H1 (cell line): ENCODE measurements around the gene ANKRD11. TPM values are rescaled to one million over a fixed set of nuclear protein-coding genes. Genes with fewer than 3 reads are reported as not detected.

ENCODE experiments used
- CTCF ChIA-PET: fragments of 300-600 bp; sonication (Branson Sonifier 250); formaldehyde crosslinking; loops from one replicate; lab custom pipeline; 2021; ENCODE audit not compliant: partially characterized antibody; lab: Charles Lee
- POLR2A ChIA-PET: fragments of 300-600 bp; sonication (Branson Sonifier 250); formaldehyde crosslinking; loops from one replicate; lab custom pipeline; 2021; ENCODE audit warnings: inconsistent platforms; ENCODE audit not compliant: partially characterized antibody; lab: Charles Lee
- DNase-seq, 2 experiments: peaks; one replicate each; pipeline versions ENCODE4 v3.0.0 to v3.0.0-alpha.2; 2010 to 2022; ENCODE audit warnings: low spot score in 2 of 2, low read depth in 1 of 2, mixed read lengths in 1 of 2
- FAIRE-seq: peaks from 2 replicates; lab custom pipeline; 2011; peaks lifted over from hg19 to GRCh38; lab: Jason Lieb, UNC
- H2AFZ ChIP-seq: 2 replicates; pipeline ENCODE4 v1.8.1; 2012; ENCODE audit warnings: low read length, inconsistent platforms
- H2AK5ac ChIP-seq: 2 replicates; pipeline ENCODE4 v1.6.1; 2013; ENCODE audit warnings: low read depth, low read length
- H2BK120ac ChIP-seq: replicated peaks from 2 replicates; pipeline ENCODE3; 2013; ENCODE audit warnings: low read depth, low read length, inconsistent platforms
- H2BK12ac ChIP-seq: 2 replicates; pipeline ENCODE4 v1.6.1; 2013; ENCODE audit warnings: low read depth, low read length
- H2BK15ac ChIP-seq: 2 replicates; pipeline ENCODE4 v1.6.1; 2013; ENCODE audit warnings: low read length
- H2BK20ac ChIP-seq: 2 replicates; pipeline ENCODE4 v1.6.1; 2013; ENCODE audit warnings: low read length
- H2BK5ac ChIP-seq: 2 replicates; pipeline ENCODE4 v1.6.1; 2013; ENCODE audit warnings: low read depth, low read length
- H3K14ac ChIP-seq: 2 replicates; pipeline ENCODE4 v1.6.1; 2013; ENCODE audit warnings: inconsistent platforms; ENCODE audit not compliant: insufficient read length
- H3K18ac ChIP-seq: 2 replicates; pipeline ENCODE4 v1.6.1; 2013; ENCODE audit warnings: low read length; ENCODE audit errors: extremely low read depth
- H3K23ac ChIP-seq: 2 replicates; pipeline ENCODE4 v1.6.1; 2013; ENCODE audit warnings: inconsistent platforms; ENCODE audit not compliant: insufficient read length
- H3K23me2 ChIP-seq: 2 replicates; pipeline ENCODE4 v1.6.1; 2013; ENCODE audit warnings: low read depth, low read length
- H3K27ac ChIP-seq: 2 replicates; pipeline ENCODE4 v1.6.1; 2011; ENCODE audit warnings: low read depth, low read length, inconsistent platforms
- H3K27me3 ChIP-seq, 4 experiments: replicated peaks in 1 of 4; 1 replicate in 1 of 4; 2 replicates in 3 of 4; pipeline versions ENCODE4 v1.6.1 to v1.8.1; 2011 to 2013; ENCODE audit warnings: low read length in 3 of 4, mild to moderate bottlenecking in 3 of 4, inconsistent platforms in 2 of 4, mixed read lengths in 2 of 4, moderate library complexity in 1 of 4; ENCODE audit not compliant: control insufficient read depth in 3 of 4, insufficient read depth in 3 of 4; ENCODE audit errors: extremely low read depth in 1 of 4
- H3K36me3 ChIP-seq, 4 experiments: 2 replicates each; pipeline versions ENCODE4 v1.6.1 to v1.8.1; 2011 to 2013; ENCODE audit warnings: mild to moderate bottlenecking in 4 of 4, low read length in 3 of 4, moderate library complexity in 2 of 4, control low read depth in 1 of 4, inconsistent platforms in 1 of 4; ENCODE audit not compliant: insufficient read depth in 4 of 4, control insufficient read depth in 2 of 4
- H3K4ac ChIP-seq: replicated peaks from 2 replicates; pipeline ENCODE3; 2013; ENCODE audit warnings: low read length, low read depth, mixed read lengths, inconsistent platforms; ENCODE audit not compliant: insufficient read length
- H3K4me1 ChIP-seq, 4 experiments: replicated peaks in 1 of 4; 1 replicate in 1 of 4; 2 replicates in 3 of 4; pipeline versions ENCODE4 v1.6.1 to v1.8.1; 2011 to 2013; ENCODE audit warnings: low read length in 3 of 4, inconsistent platforms in 2 of 4, mixed read lengths in 1 of 4; ENCODE audit not compliant: insufficient read depth in 4 of 4, control insufficient read depth in 3 of 4
- H3K4me2 ChIP-seq, 2 experiments: 2 replicates each; pipeline versions ENCODE4 v1.6.1 to v1.8.1; 2011 to 2013; ENCODE audit warnings: low read depth in 2 of 2, low read length in 2 of 2, control low read depth in 1 of 2, inconsistent platforms in 1 of 2, mild to moderate bottlenecking in 1 of 2; ENCODE audit not compliant: insufficient read depth in 1 of 2
- H3K4me3 ChIP-seq, 4 experiments: fragments of 200-600, 300-600 bp in 1 of 4; sonication (generic), shearing (Covaris generic), sonication (Bioruptor Twin) in 1 of 4; 2 replicates each; pipeline versions ENCODE4 v1.5.1 to v1.8.1; 2011 to 2016; ENCODE audit warnings: low read length in 4 of 4, low read depth in 3 of 4, control low read depth in 2 of 4, inconsistent platforms in 2 of 4, mild to moderate bottlenecking in 2 of 4, mixed read lengths in 1 of 4, moderate library complexity in 1 of 4; ENCODE audit not compliant: insufficient read depth in 2 of 4; ENCODE audit errors: extremely low read depth in 1 of 4
- H3K56ac ChIP-seq: replicated peaks from 2 replicates; pipeline ENCODE3; 2013; ENCODE audit warnings: low read depth, mild to moderate bottlenecking, mixed read lengths, low read length, inconsistent platforms; ENCODE audit not compliant: insufficient read length
- H3K79me1 ChIP-seq: 2 replicates; pipeline ENCODE4 v1.6.1; 2013; ENCODE audit warnings: low read depth, low read length, control low read depth
- H3K79me2 ChIP-seq, 2 experiments: 2 replicates each; pipeline versions ENCODE4 v1.6.1 to v1.8.1; 2012 to 2013; ENCODE audit warnings: low read length in 2 of 2, mild to moderate bottlenecking in 2 of 2, inconsistent platforms in 1 of 2; ENCODE audit not compliant: insufficient read depth in 2 of 2, control insufficient read depth in 1 of 2
- H3K9ac ChIP-seq, 4 experiments: replicated peaks in 1 of 4; 1 replicate in 1 of 4; 2 replicates in 3 of 4; pipeline versions ENCODE4 v1.6.1 to v1.8.1; 2011 to 2013; ENCODE audit warnings: low read depth in 3 of 4, low read length in 3 of 4, control low read depth in 2 of 4, mild to moderate bottlenecking in 2 of 4, moderate library complexity in 2 of 4, inconsistent platforms in 1 of 4; ENCODE audit errors: extremely low read depth in 1 of 4
- H3K9me3 ChIP-seq, 2 experiments: 2 replicates each; pipeline versions ENCODE4 v1.6.1 to v1.8.1; 2012 to 2013; ENCODE audit warnings: mild to moderate bottlenecking in 2 of 2, moderate library complexity in 2 of 2, control low read depth in 1 of 2, inconsistent platforms in 1 of 2, low read depth in 1 of 2, low read length in 1 of 2, mixed read lengths in 1 of 2; ENCODE audit not compliant: insufficient read depth in 2 of 2
- H4K20me1 ChIP-seq, 2 experiments: replicated peaks in 1 of 2; 2 replicates each; pipeline versions ENCODE3 to v1.8.1; 2011 to 2013; ENCODE audit warnings: inconsistent platforms in 2 of 2, low read length in 2 of 2, mild to moderate bottlenecking in 1 of 2; ENCODE audit not compliant: insufficient read depth in 2 of 2, control insufficient read depth in 1 of 2
- H4K5ac ChIP-seq: 2 replicates; pipeline ENCODE4 v1.6.1; 2013; ENCODE audit warnings: low read length, low read depth, mixed read lengths, inconsistent platforms; ENCODE audit not compliant: insufficient read length
- H4K8ac ChIP-seq: 2 replicates; pipeline ENCODE4 v1.8.0; 2013; ENCODE audit warnings: mild to moderate bottlenecking, moderate library complexity, low read length, inconsistent platforms; ENCODE audit not compliant: insufficient read depth; ENCODE audit errors: extremely low read depth
- H4K91ac ChIP-seq: replicated peaks from 2 replicates; pipeline ENCODE3; 2013; ENCODE audit warnings: low read length, mixed read lengths, inconsistent platforms; ENCODE audit not compliant: insufficient read length
- CTCF ChIP-seq, 3 experiments: IDR thresholded peaks; 1 replicate in 2 of 3; 2 replicates in 1 of 3; pipeline versions ENCODE4 v1.5.1 to v1.6.1; 2011; ENCODE audit warnings: low read length in 3 of 3, mild to moderate bottlenecking in 3 of 3, inconsistent platforms in 2 of 3, low read depth in 1 of 3, moderate library complexity in 1 of 3; ENCODE audit not compliant: insufficient read depth in 1 of 3; ENCODE audit errors: control extremely low read depth in 1 of 3
- GTF2F1 ChIP-seq: IDR thresholded peaks from 2 replicates; pipeline ENCODE4 v1.6.1; 2012; ENCODE audit warnings: low read depth, low read length, improper control_type of control experiment, borderline replicate concordance
- HDAC6 ChIP-seq: IDR thresholded peaks from one replicate; pipeline ENCODE4 v1.7.1; 2012; ENCODE audit warnings: low read depth, mild to moderate bottlenecking, inconsistent platforms, low read length, moderate library complexity
- JUN ChIP-seq: IDR thresholded peaks from 2 replicates; pipeline ENCODE4 v1.6.1; 2011; ENCODE audit warnings: low read depth, mild to moderate bottlenecking, improper control_type of control experiment, low read length
- RBBP5 ChIP-seq: IDR thresholded peaks from 2 replicates; pipeline ENCODE4 v1.7.1; 2012; ENCODE audit warnings: low read depth, mild to moderate bottlenecking, inconsistent platforms, low read length, moderate library complexity, borderline replicate concordance
- SIN3A ChIP-seq, 2 experiments: IDR thresholded peaks in 1 of 2; conservative IDR thresholded peaks in 1 of 2; 2 replicates each; pipeline ENCODE4 v1.6.1; 2011 to 2012; ENCODE audit warnings: low read length in 2 of 2, improper control_type of control experiment in 1 of 2, low read depth in 1 of 2, mild to moderate bottlenecking in 1 of 2
- SP4 ChIP-seq: IDR thresholded peaks from 2 replicates; pipeline ENCODE4 v1.6.1; 2012; ENCODE audit warnings: low read length, inconsistent platforms
- ZNF274 ChIP-seq: IDR thresholded peaks from 2 replicates; pipeline ENCODE4 v1.7.0; 2012; ENCODE audit warnings: low read length, borderline replicate concordance; ENCODE audit errors: extremely low read depth
- WGBS, 2 experiments: shearing (Covaris generic) in 1 of 2; methylation state at CpG; one replicate each; pipeline versions ENCODE4 v1.1.6 to v1.1.7; 2013 to 2015; ENCODE audit warnings: low lambda C conversion rate in 2 of 2, mixed read lengths in 2 of 2, inconsistent platforms in 1 of 2, low coverage in 1 of 2, missing lambda C conversion rate in 1 of 2; ENCODE audit not compliant: insufficient replicate concordance in 2 of 2, insufficient coverage in 1 of 2, insufficient read length in 1 of 2; ENCODE audit errors: extremely low coverage in 1 of 2, missing lambda C conversion rate in 1 of 2; 5-methylcytosine and 5-hydroxymethylcytosine counted together
- polyA plus RNA-seq, 7 experiments: library from polyadenylated mRNA; depleted of rRNA in 3 of 7; stranded (reverse) in 5 of 7; unstranded in 2 of 7; fragments of >200 nt in 5 of 7; fragments of 200-250 nt in 2 of 7; gene quantifications; 1 replicate in 5 of 7; 2 replicates in 1 of 7; 4 replicates in 1 of 7; pipeline versions ENCODE4 v1.2.1 to v1.2.3, GENCODE V29; 2011 to 2013; ENCODE audit warnings: missing spikeins in 2 of 7, mixed read lengths in 2 of 7
- total RNA-seq: library from RNA; stranded (reverse); fragmentation: NEBNext Ultra II Directional; extraction: Animal tissue kit (Norgen Biotek cat#: 25700); gene quantifications from 2 replicates; pipeline ENCODE4 v1.2.1, GENCODE V29; 2021

ANKRD11 gene
- total and polyA plus RNA-seq, 2 of the 8 experiments (the other 6 are each of a cell fraction or from before 2014, with no cell fraction given), result 46.5 to 142 TPM

DNA sequence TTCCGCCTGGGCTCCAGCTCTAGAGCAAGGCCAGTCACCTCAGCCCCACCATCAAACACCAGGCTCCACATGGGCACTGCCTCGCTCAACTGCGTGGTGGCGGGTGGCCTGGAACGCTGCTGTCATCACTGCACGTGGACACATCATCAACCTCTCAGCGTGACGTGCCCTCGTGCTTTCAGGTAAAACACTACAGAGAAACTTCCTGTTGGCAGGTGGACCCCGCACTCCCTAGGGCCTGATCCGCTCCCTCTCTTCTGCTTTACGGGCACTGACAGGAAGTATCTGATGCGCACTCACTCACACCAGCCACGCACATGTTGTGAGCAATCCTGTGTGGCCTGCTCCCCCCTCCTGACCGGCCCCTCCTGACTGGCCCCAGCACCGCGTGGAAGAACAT is 87.4 kb downstream of the ANKRD11 start:
- peak overlapping the region; percentile 40; the same call in 1 of the 2 replicates for H3K27ac ChIP-seq
- TF ChIP-seq SIN3A (conservative IDR thresholded peaks at IDR 0.05 in 1 of 2, IDR thresholded peaks at IDR 0.05 in 1 of 2; ENCODE audit: low read depth in 1 of 2, low read length in 2 of 2), result no peak
- no peak for TF ChIP-seq JUN
- no peak for TF ChIP-seq ZNF274
- no peak for TF ChIP-seq HDAC6
- no peak for TF ChIP-seq SP4
- TF ChIP-seq GTF2F1, result no peak
- no peak for TF ChIP-seq RBBP5
- no peak for TF ChIP-seq CTCF (IDR thresholded peaks at IDR 0.05; ENCODE audit: control extremely low read depth in 1 of 3, insufficient read depth in 1 of 3, low read depth in 1 of 3, low read length in 3 of 3)
- no peak overlapping the region; the same call in 1 of the 2 replicates for H2AK5ac ChIP-seq
- peak overlapping the region; percentile 8; the same call in 1 of the 2 replicates for H2BK5ac ChIP-seq
- no peak overlapping the region for H2BK15ac ChIP-seq
- H3K79me2 ChIP-seq, result peaks cover 36 to 93% of the 10 kb centered on the region in 2 experiments
- H4K5ac ChIP-seq, result no peak overlapping the region
- no peak overlapping the region for H2BK120ac ChIP-seq
- FAIRE-seq (no peak), DNase-seq (no peak)
- no peak overlapping the region for H3K14ac ChIP-seq
- H4K20me1 ChIP-seq, result peaks cover 53 to 59% of the 10 kb centered on the region in 2 experiments
- H2BK12ac ChIP-seq, result peak overlapping the region; percentile 53; the same call in 1 of the 2 replicates
- H3K23me2 ChIP-seq, result no peaks in the 10 kb centered on the region
- no peaks in the 10 kb centered on the region for H3K27me3 ChIP-seq
- no peak overlapping the region for H3K4ac ChIP-seq
- H4K91ac ChIP-seq, result no peak overlapping the region
- 80% methylated on average over 17 of the region's 17 CpGs; no CpG with 5 or more reads in 1 of the 2 experiments for WGBS, 2 experiments
- no peak overlapping the region for H3K4me3 ChIP-seq
- H2BK20ac ChIP-seq, result no peak overlapping the region
- no peak overlapping the region; the same call in 1 of the 2 replicates for H3K18ac ChIP-seq
- H3K9ac ChIP-seq, result peak overlapping the region in 2 of 4 experiments; percentile 50 to 65; a peak in 2 of 7 replicates
- H3K4me1 ChIP-seq, result peaks cover 12 to 38% (median 28%) of the 10 kb centered on the region in 4 experiments
- H3K4me2 ChIP-seq, result no peak overlapping the region; a peak in 2 of 4 replicates
- CTCF ChIA-PET, result interaction anchor here (0.9 to 1.3 kb wide), 2 partner anchors 105 to 111 kb away, joined by 3 to 4 read pairs; no protein-coding TSS in a partner anchor
- POLR2A ChIA-PET, result interaction anchor here (1.0 to 2.1 kb wide), 4 partner anchors 11 to 77 kb away, joined by 3 to 8 read pairs (median 4); no protein-coding TSS in a partner anchor
- no peak overlapping the region for H3K23ac ChIP-seq
- no peak overlapping the region for H2AFZ ChIP-seq
- H3K79me1 ChIP-seq, result peaks cover 22% of the 10 kb centered on the region
- no peak overlapping the region; the same call in 1 of the 2 replicates for H4K8ac ChIP-seq
- no peaks in the 10 kb centered on the region for H3K9me3 ChIP-seq
- no peaks in the 10 kb centered on the region for H3K36me3 ChIP-seq
- H3K56ac ChIP-seq, result no peak overlapping the region
